IPS DF 6.9 (cell line): Measurements from ENCODE around the gene AHNAK.
"Not testable (repeated sequence)": the region's sequence is repeated elsewhere in the genome, so short reads cannot be mapped to it uniquely, and the experiment has no call there.

Source experiments
- DNase-seq: peaks from one replicate; pipeline ENCODE4 v3.0.0-alpha.2; 2013; ENCODE audit warnings: low read depth, low spot score
- H3K27ac ChIP-seq: one replicate; pipeline ENCODE4 v1.5.1; 2013; ENCODE audit warnings: low read length, control low read depth
- H3K27me3 ChIP-seq: 2 replicates; pipeline ENCODE4 v1.6.1; 2013; ENCODE audit warnings: mild to moderate bottlenecking, low read length; ENCODE audit not compliant: control insufficient read depth, insufficient read depth
- H3K36me3 ChIP-seq: 2 replicates; pipeline ENCODE4 v1.6.1; 2013; ENCODE audit warnings: low read length; ENCODE audit not compliant: control insufficient read depth, insufficient read depth
- H3K4me1 ChIP-seq: 2 replicates; pipeline ENCODE4 v1.6.1; 2013; ENCODE audit warnings: low read length; ENCODE audit not compliant: control insufficient read depth, insufficient read depth
- H3K4me3 ChIP-seq: 2 replicates; pipeline ENCODE4 v1.5.1; 2013; ENCODE audit warnings: mild to moderate bottlenecking, low read length
- H3K9me3 ChIP-seq: 2 replicates; pipeline ENCODE4 v1.6.1; 2013; ENCODE audit warnings: low read length, inconsistent platforms; ENCODE audit not compliant: control insufficient read depth, insufficient read depth
- WGBS: extraction: QIAGEN DNeasy Blood & Tissue Kit; methylation state at CpG from one replicate; pipeline ENCODE4 v1.1.7; 2013; ENCODE audit warnings: mixed read lengths, missing lambda C conversion rate; ENCODE audit not compliant: insufficient read length, insufficient coverage; 5-methylcytosine and 5-hydroxymethylcytosine counted together

Gene AHNAK

GRCh38 chr11:62572431-62572830, 25.8 kb upstream of the AHNAK start:
- no peak overlapping the region for H3K27ac ChIP-seq
- peaks cover 2% of the 10 kb centered on the region; the same call in 1 of the 2 replicates for H3K4me1 ChIP-seq
- 100% methylated on average over 1 of the region's 12 CpGs for WGBS
- no peaks in the 10 kb centered on the region for H3K9me3 ChIP-seq
- no peak for DNase-seq
- peak overlapping the region; percentile 94; the same call in 1 of the 2 replicates for H3K4me3 ChIP-seq
- peaks cover 34% of the 10 kb centered on the region for H3K36me3 ChIP-seq
- H3K27me3 ChIP-seq: no peaks in the 10 kb centered on the region

- WGBS: 100% methylated on average over 1 of the region's 5 CpGs
- H3K4me3 ChIP-seq, DNase-seq, H3K9me3 ChIP-seq, H3K4me1 ChIP-seq, H3K27ac ChIP-seq, H3K27me3 ChIP-seq: not testable (repeated sequence)
- H3K36me3 ChIP-seq: peaks cover 40% of the 10 kb centered on the region
Measured at GRCh38 chr11:62571493-62571892, 24.9 kb upstream of the AHNAK start.

GRCh38 chr11:62570903-62571302, 24.3 kb upstream of the AHNAK start:
- no CpG with 5 or more reads among the region's 5 CpGs for WGBS
- not testable (repeated sequence) for DNase-seq, H3K9me3 ChIP-seq, H3K27me3 ChIP-seq, H3K27ac ChIP-seq, H3K4me1 ChIP-seq, H3K4me3 ChIP-seq
- H3K36me3 ChIP-seq: peaks cover 39% of the 10 kb centered on the region

GRCh38 chr11:62569611-62570010, 23.0 kb upstream of the AHNAK start:
- Histone ChIP-seq H3K36me3 (peaks cover 39% of the 10 kb centered on the region; the same call in 1 of the 2 replicates), H3K27ac (no peak overlapping the region), H3K4me3 (no peak overlapping the region), H3K27me3 (no peaks in the 10 kb centered on the region), H3K9me3 (no peaks in the 10 kb centered on the region), H3K4me1 (no peaks in the 10 kb centered on the region)
- no peak for DNase-seq
- no CpG with 5 or more reads among the region's 1 CpG for WGBS

GRCh38 chr11:62567018-62567633, 20.5 kb upstream of the AHNAK start:
- Histone ChIP-seq H3K36me3 (peaks cover 39% of the 10 kb centered on the region; the same call in 1 of the 2 replicates), H3K4me3 (no peak overlapping the region), H3K27ac (no peak overlapping the region), H3K27me3 (no peaks in the 10 kb centered on the region), H3K9me3 (no peaks in the 10 kb centered on the region), H3K4me1 (no peaks in the 10 kb centered on the region)
- no peak for DNase-seq
- WGBS: no CpG with 5 or more reads among the region's 8 CpGs

- H3K27ac ChIP-seq: no peak overlapping the region
- H3K4me3 ChIP-seq: no peak overlapping the region
- H3K36me3 ChIP-seq: peaks cover 34% of the 10 kb centered on the region; the same call in 1 of the 2 replicates
- no peaks in the 10 kb centered on the region for H3K27me3 ChIP-seq
- no peak for DNase-seq
- no peaks in the 10 kb centered on the region for H3K4me1 ChIP-seq
- no CpG with 5 or more reads among the region's 8 CpGs for WGBS
- no peaks in the 10 kb centered on the region for H3K9me3 ChIP-seq
Measured at GRCh38 chr11:62566247-62566646, 19.6 kb upstream of the AHNAK start.

- WGBS: no CpG with 5 or more reads among the region's 5 CpGs
- no peak overlapping the region for H3K4me3 ChIP-seq
- DNase-seq: no peak
- 0 out of 2 replicates have a peak, but pooled peaks cover 1% of the 10 kb centered on the region for H3K4me1 ChIP-seq
- H3K27ac ChIP-seq: no peak overlapping the region
- H3K27me3 ChIP-seq: no peaks in the 10 kb centered on the region
- no peaks in the 10 kb centered on the region for H3K9me3 ChIP-seq
- H3K36me3 ChIP-seq: peaks cover 27% of the 10 kb centered on the region; the same call in 1 of the 2 replicates
Measured at GRCh38 chr11:62565100-62565802, 18.6 kb upstream of the AHNAK start.

- not testable (repeated sequence) for DNase-seq, H3K4me1 ChIP-seq, H3K27me3 ChIP-seq, H3K4me3 ChIP-seq, H3K9me3 ChIP-seq, H3K27ac ChIP-seq
- H3K36me3 ChIP-seq: peaks cover 28% of the 10 kb centered on the region; the same call in 1 of the 2 replicates
- no CpG with 5 or more reads among the region's 3 CpGs for WGBS
Measured at GRCh38 chr11:62561677-62562230, 15.1 kb upstream of the AHNAK start.

- H3K36me3 ChIP-seq: peaks cover 19% of the 10 kb centered on the region; the same call in 1 of the 2 replicates
Measured at GRCh38 chr11:62560566-62561103, 14.0 kb upstream of the AHNAK start.

GRCh38 chr11:62559626-62560025, 13.0 kb upstream of the AHNAK start:
- Histone ChIP-seq H3K4me1 (peaks cover 10% of the 10 kb centered on the region), H3K36me3 (peaks cover 16% of the 10 kb centered on the region; the same call in 1 of the 2 replicates)
- not testable (repeated sequence) for H3K9me3 ChIP-seq

More at GRCh38 chr11:62560566-62561103, 14.0 kb upstream of the AHNAK start:
- Histone ChIP-seq H3K4me3 (no peak overlapping the region), H3K4me1 (peaks cover 10% of the 10 kb centered on the region), H3K27ac (no peak overlapping the region), H3K27me3 (no peaks in the 10 kb centered on the region), H3K9me3 (no peaks in the 10 kb centered on the region)
- WGBS: no CpG with 5 or more reads among the region's 2 CpGs
- no peak for DNase-seq

More at GRCh38 chr11:62559626-62560025, 13.0 kb upstream of the AHNAK start:
- H3K4me3 ChIP-seq, H3K27me3 ChIP-seq, H3K27ac ChIP-seq, DNase-seq: not testable (repeated sequence)
- no CpG with 5 or more reads among the region's 5 CpGs for WGBS
